Fibroblast of lung (primary cell): Measurements from ENCODE around the gene ARHGEF26.

Experiments
- CTCF ChIP-seq, 2 donors: IDR thresholded peaks in 1 of 2; conservative IDR thresholded peaks in 1 of 2; 1 replicate in 1 of 2; 2 replicates in 1 of 2; pipeline ENCODE4 v1.5.1; 2011 to 2012; ENCODE audit warnings: low read length in 2 of 2, control low read depth in 1 of 2, inconsistent platforms in 1 of 2, low read depth in 1 of 2, mild to moderate bottlenecking in 1 of 2
- EZH2 ChIP-seq: IDR thresholded peaks from 2 replicates; pipeline ENCODE4 v1.5.1; 2012; ENCODE audit warnings: low read length, control low read depth, mild to moderate bottlenecking; ENCODE audit errors: missing control alignments

- no peak for TF ChIP-seq CTCF (conservative IDR thresholded peaks at IDR 0.05 in 1 of 2, IDR thresholded peaks at IDR 0.05 in 1 of 2; ENCODE audit: low read depth in 1 of 2, low read length in 2 of 2)
- no peak for TF ChIP-seq EZH2
Observed at GRCh38 chr3:154122552-154122911, 1.3 kb downstream of the ARHGEF26 start.
